ENCODE measurements around the gene PPM1J.

DNA sequence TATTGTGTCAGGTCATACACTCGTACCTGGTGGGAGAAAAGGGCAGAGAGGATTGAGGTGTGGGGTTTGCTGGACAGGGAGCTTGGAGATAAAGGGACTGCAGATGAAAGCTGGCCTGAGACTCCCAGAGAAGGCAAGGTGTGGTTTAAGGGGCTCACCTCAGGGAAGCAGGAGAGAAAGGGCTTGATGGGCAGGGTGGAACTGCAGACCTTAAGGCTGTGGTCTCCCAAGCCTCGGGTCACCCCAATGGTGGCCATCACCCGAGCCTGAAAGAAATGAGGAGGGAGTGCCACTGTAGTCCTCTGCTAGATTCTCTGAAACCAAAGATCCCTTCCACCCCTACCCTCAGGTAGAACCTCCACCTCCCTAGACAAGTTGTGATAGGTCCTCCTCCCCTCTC, 4.5 kb downstream of the PPM1J start:
- TF ChIP-seq, protein P1, sequence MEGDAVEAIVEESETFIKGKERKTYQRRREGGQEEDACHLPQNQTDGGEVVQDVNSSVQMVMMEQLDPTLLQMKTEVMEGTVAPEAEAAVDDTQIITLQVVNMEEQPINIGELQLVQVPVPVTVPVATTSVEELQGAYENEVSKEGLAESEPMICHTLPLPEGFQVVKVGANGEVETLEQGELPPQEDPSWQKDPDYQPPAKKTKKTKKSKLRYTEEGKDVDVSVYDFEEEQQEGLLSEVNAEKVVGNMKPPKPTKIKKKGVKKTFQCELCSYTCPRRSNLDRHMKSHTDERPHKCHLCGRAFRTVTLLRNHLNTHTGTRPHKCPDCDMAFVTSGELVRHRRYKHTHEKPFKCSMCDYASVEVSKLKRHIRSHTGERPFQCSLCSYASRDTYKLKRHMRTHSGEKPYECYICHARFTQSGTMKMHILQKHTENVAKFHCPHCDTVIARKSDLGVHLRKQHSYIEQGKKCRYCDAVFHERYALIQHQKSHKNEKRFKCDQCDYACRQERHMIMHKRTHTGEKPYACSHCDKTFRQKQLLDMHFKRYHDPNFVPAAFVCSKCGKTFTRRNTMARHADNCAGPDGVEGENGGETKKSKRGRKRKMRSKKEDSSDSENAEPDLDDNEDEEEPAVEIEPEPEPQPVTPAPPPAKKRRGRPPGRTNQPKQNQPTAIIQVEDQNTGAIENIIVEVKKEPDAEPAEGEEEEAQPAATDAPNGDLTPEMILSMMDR (conservative IDR thresholded peaks at IDR 0.05; ENCODE audit: low read length), result no peak
- TF ChIP-seq EZH2phosphoT487 (IDR thresholded peaks at IDR 0.05; ENCODE audit: borderline replicate concordance), result no peak

All from Loucy (cell line).